OCI-LY7 (cell line): ENCODE measurements around the gene BCAS4. TPM values are rescaled to one million over a fixed set of nuclear protein-coding genes. Genes with fewer than 3 reads are reported as not detected.

Source experiments
- BruUV-seq: library from RNA; stranded (reverse); fragments of 400-500 nt; replicated peaks from 2 replicates; lab custom pipeline; 2021; lab: Mats Ljungman, UMichigan
- CTCF ChIA-PET: fragments of 300-600 bp; sonication (Branson Sonifier 250); formaldehyde crosslinking; loops from one replicate; lab custom pipeline; 2022; ENCODE audit warnings: antibody characterized with exemption; ENCODE audit not compliant: unreplicated experiment; lab: Charles Lee
- POLR2A ChIA-PET: fragments of 300-600 bp; sonication (Branson Sonifier 250); formaldehyde crosslinking; loops from one replicate; lab custom pipeline; 2022; ENCODE audit warnings: antibody characterized with exemption; lab: Charles Lee
- DNase-seq: peaks from one replicate; pipeline ENCODE4 v3.0.0-alpha.2; 2015; ENCODE audit warnings: low spot score
- H2AFZ ChIP-seq: fragments of 200-600 bp; sonication (generic), shearing (Covaris generic); 2 replicates; pipeline ENCODE4 v1.6.1; 2014; ENCODE audit warnings: mild to moderate bottlenecking, antibody characterized with exemption, low read length, moderate library complexity
- H3K27ac ChIP-seq: fragments of 200-600 bp; sonication (generic); 2 replicates; pipeline ENCODE4 v1.5.1; 2014; ENCODE audit warnings: mixed run types, low read depth, mild to moderate bottlenecking, moderate library complexity, low read length, inconsistent platforms; ENCODE audit not compliant: poor library complexity, severe bottlenecking
- H3K36me3 ChIP-seq: fragments of 200-600 bp; sonication (generic); 2 replicates; pipeline ENCODE4 v1.6.1; 2014; ENCODE audit warnings: mild to moderate bottlenecking, antibody characterized with exemption, low read length, moderate library complexity, mixed read lengths; ENCODE audit not compliant: insufficient read depth
- H3K4me1 ChIP-seq: fragments of 200-600 bp; sonication (generic); 2 replicates; pipeline ENCODE4 v1.5.1; 2014; ENCODE audit warnings: mild to moderate bottlenecking, low read length; ENCODE audit not compliant: insufficient read depth, poor library complexity, severe bottlenecking
- H3K4me2 ChIP-seq: fragments of 200-600 bp; sonication (generic); 2 replicates; pipeline ENCODE4 v1.6.1; 2014; ENCODE audit warnings: mild to moderate bottlenecking, low read length
- H3K4me3 ChIP-seq: fragments of 200-600 bp; sonication (generic); 2 replicates; pipeline ENCODE4 v1.5.1; 2014; ENCODE audit warnings: mild to moderate bottlenecking, low read depth, low read length; ENCODE audit not compliant: poor library complexity, severe bottlenecking
- H3K79me2 ChIP-seq: fragments of 200-600 bp; sonication (generic); 2 replicates; pipeline ENCODE4 v1.6.1; 2016; ENCODE audit warnings: low read depth, mild to moderate bottlenecking, low read length, moderate library complexity, mixed read lengths; ENCODE audit not compliant: insufficient read depth
- H3K9me2 ChIP-seq: fragments of 200-600 bp; sonication (generic); 2 replicates; pipeline ENCODE4 v1.6.1; 2016; ENCODE audit warnings: mild to moderate bottlenecking, low read length, mixed read lengths; ENCODE audit not compliant: insufficient read depth
- H3K9me3 ChIP-seq: fragments of 200-600 bp; sonication (generic); 2 replicates; pipeline ENCODE4 v1.6.1; 2014; ENCODE audit warnings: mild to moderate bottlenecking, mixed run types, low read length, mixed read lengths
- H4K20me1 ChIP-seq: fragments of 200-600 bp; sonication (generic); 2 replicates; pipeline ENCODE4 v1.6.1; 2014; ENCODE audit warnings: mild to moderate bottlenecking, antibody characterized with exemption, low read length, moderate library complexity, mixed read lengths; ENCODE audit not compliant: insufficient read depth
- CTCF ChIP-seq: fragments of 200-600 bp; sonication (generic); conservative IDR thresholded peaks from 2 replicates; pipeline ENCODE4 v1.5.1; 2014; ENCODE audit warnings: mild to moderate bottlenecking, antibody characterized with exemption, low read length, moderate library complexity, mixed read lengths
- EZH2phosphoT487 ChIP-seq: fragments of 200-600 bp; sonication (generic); IDR thresholded peaks from 2 replicates; pipeline ENCODE4 v1.6.1; 2018; ENCODE audit warnings: low read depth, borderline replicate concordance, mild to moderate bottlenecking, mixed run types, antibody characterized with exemption, low read length, moderate library complexity, mixed read lengths
- intact Hi-C: fragments of 100-400 bp; cut with micrococcal nuclease; formaldehyde crosslinking; loops from one replicate; pipeline ENCODE4 v1.10.0; 2022; ENCODE audit not compliant: unreplicated experiment
- total RNA-seq, 2 experiments: library from RNA; depleted of rRNA in 1 of 2; stranded (reverse); fragments of >200 nt in 1 of 2; shearing (Covaris generic) in 1 of 2; gene quantifications; 2 replicates each; pipeline ENCODE4 v1.2.3, GENCODE V29; 2014 to 2022

BCAS4 gene
- total RNA-seq, 2 experiments from 2014 or later: 173 to 181 TPM

GRCh38 chr20:50855498-50856474, 60.9 kb downstream of the BCAS4 start:
- H3K4me1 ChIP-seq: peaks cover 46% of the 10 kb centered on the region
- CTCF ChIA-PET: interaction anchor here (0.6 kb wide), 1 partner anchor 27 kb away, joined by 4 read pairs; no protein-coding TSS in a partner anchor
- H2AFZ ChIP-seq: no peak overlapping the region
- intact Hi-C loops: no loop called here
- no peak for TF ChIP-seq EZH2phosphoT487
- TF ChIP-seq CTCF: no peak
- peaks cover 85% of the 10 kb centered on the region for H3K36me3 ChIP-seq
- H4K20me1 ChIP-seq: no peaks in the 10 kb centered on the region
- peaks cover 12% of the 10 kb centered on the region; the same call in 1 of the 2 replicates for H3K79me2 ChIP-seq
- no TSS peak for BruUV-seq
- H3K27ac ChIP-seq: no peak overlapping the region
- POLR2A ChIA-PET: no interaction called here
- no peak for DNase-seq
- no peak overlapping the region for H3K4me2 ChIP-seq
- H3K4me3 ChIP-seq: no peak overlapping the region
- H3K9me3 ChIP-seq: no peaks in the 10 kb centered on the region
- no peaks in the 10 kb centered on the region for H3K9me2 ChIP-seq

- Histone ChIP-seq H3K4me3 (no peak overlapping the region), H3K79me2 (peaks cover 8% of the 10 kb centered on the region; the same call in 1 of the 2 replicates), H3K9me3 (no peaks in the 10 kb centered on the region), H4K20me1 (no peaks in the 10 kb centered on the region), H3K27ac (no peak overlapping the region), H2AFZ (no peak overlapping the region), H3K36me3 (peaks cover 88% of the 10 kb centered on the region), H3K4me1 (peaks cover 46% of the 10 kb centered on the region), H3K9me2 (no peaks in the 10 kb centered on the region), H3K4me2 (no peak overlapping the region)
- BruUV-seq: no TSS peak
- POLR2A ChIA-PET: interaction anchor here (0.7 kb wide), 1 partner anchor 86 kb away, joined by 3 read pairs; no protein-coding TSS in a partner anchor
- intact Hi-C loops: no loop called here
- no peak for DNase-seq
- TF ChIP-seq EZH2phosphoT487: no peak
- no peak for TF ChIP-seq CTCF
- CTCF ChIA-PET: interaction anchor here (0.6 kb wide), 1 partner anchor 26 kb away, joined by 4 read pairs; no protein-coding TSS in a partner anchor
These were observed 61.7 kb downstream of the BCAS4 start for GRCh38 chr20:50856475-50857041.
